Measurements from ENCODE around the gene ZNF19. TPM values are rescaled to one million over a fixed set of nuclear protein-coding genes. Genes with fewer than 3 reads are reported as not detected.

ZNF19 gene
- total and polyA plus RNA-seq, 9 of the 15 experiments (the other 6 are each of a cell fraction or from before 2014, with no cell fraction given), result 1.2 to 2.8 (median 1.8) TPM

- no peak for TF ChIP-seq PTBP1 (IDR thresholded peaks at IDR 0.05; ENCODE audit: low read depth, low read length)
- no peak for TF ChIP-seq TAL1 (IDR thresholded peaks at IDR 0.05)
- no peak for TF ChIP-seq PRPF4 (IDR thresholded peaks at IDR 0.05; ENCODE audit: insufficient read depth, low read depth, low read length, poor library complexity, severe bottlenecking)
- TF ChIP-seq SAP30 (IDR thresholded peaks at IDR 0.05; ENCODE audit: borderline replicate concordance, insufficient read depth, low read depth, low read length, poor library complexity, severe bottlenecking), result no peak
- no peak for TF ChIP-seq MIER1 (IDR thresholded peaks at IDR 0.05; ENCODE audit: low read depth)
- no peak for TF ChIP-seq ZBED1 (IDR thresholded peaks at IDR 0.05)
- no peak for TF ChIP-seq THAP12 (CRISPR knock-in tag; IDR thresholded peaks at IDR 0.05)
- TF ChIP-seq HDAC8 (tag; IDR thresholded peaks at IDR 0.05), result no peak
- no peak for TF ChIP-seq RBBP5 (IDR thresholded peaks at IDR 0.05; ENCODE audit: borderline replicate concordance, insufficient read depth, low read length, poor library complexity, severe bottlenecking)
- no peak for TF ChIP-seq ZNF232 (CRISPR knock-in tag; IDR thresholded peaks at IDR 0.05)
- TF ChIP-seq YY1 (IDR thresholded peaks at IDR 0.05; ENCODE audit: borderline replicate concordance in 1 of 3, control insufficient read depth in 1 of 3, extremely low read depth in 1 of 3, insufficient read depth in 3 of 3, insufficient read length in 1 of 3, insufficient replicate concordance in 2 of 3, low read depth in 1 of 3, low read length in 2 of 3), result no peak
- TF ChIP-seq ZNF717 (CRISPR knock-in tag; IDR thresholded peaks at IDR 0.05), result no peak
Observed at GRCh38 chr16:71431991-71432390, 57.1 kb downstream of the ZNF19 start.

More at GRCh38 chr16:71431991-71432390, 57.1 kb downstream of the ZNF19 start:
- no peak overlapping the region for H3K4me3 ChIP-seq
- no peak overlapping the region for H3K9ac ChIP-seq (ENCODE audit: insufficient read depth in 1 of 2, low read depth in 2 of 2, low read length in 2 of 2)
- ATAC-seq (no peak), DNase-seq (ENCODE audit: extremely low read depth in 1 of 4, low spot score in 3 of 4) (no peak), FAIRE-seq (no peak)
- H3K4me1 ChIP-seq (replicated peaks in 1 of 2; ENCODE audit: control insufficient read depth in 2 of 2, insufficient read depth in 2 of 2, low read length in 2 of 2), result peaks cover 12 to 18% of the 10 kb centered on the region in 2 experiments; a peak in 4 of 5 replicates
- no peak overlapping the region for H3K4me2 ChIP-seq (ENCODE audit: insufficient read depth, low read length)
- POLR2A ChIA-PET, result interaction anchor here (0.7 kb wide), 1 partner anchor 24 kb away, joined by 3 read pairs; no protein-coding TSS in a partner anchor
- H3K9me3 ChIP-seq (replicated peaks; ENCODE audit: control insufficient read depth, insufficient read depth, low read depth, low read length), result no peaks in the 10 kb centered on the region
- in situ Hi-C loops (cut with MboI), result no loop called here
- H3K9me1 ChIP-seq (ENCODE audit: control insufficient read depth, insufficient read depth, low read length), result peaks cover 3% of the 10 kb centered on the region
- intact Hi-C loops (cut with micrococcal nuclease), result loop anchor here (5.0 kb wide), 1 partner anchor 65 kb away; no protein-coding TSS in a partner anchor
- no peak overlapping the region for H2AFZ ChIP-seq (ENCODE audit: low read depth, low read length)
- CTCF ChIA-PET (ENCODE audit: low intra/inter-chr PET ratio), result no interaction called here
- no peaks in the 10 kb centered on the region for H3K36me3 ChIP-seq (ENCODE audit: control insufficient read depth, insufficient read depth, low read length)
- H3K27me3 ChIP-seq (ENCODE audit: control insufficient read depth in 2 of 2, insufficient read depth in 2 of 2, low read length in 2 of 2), result peaks cover 7 to 51% of the 10 kb centered on the region in 2 experiments; a peak in 4 of 5 replicates
- no TSS peak for BruUV-seq (replicated peaks)
- WGBS (ENCODE audit: insufficient coverage, low coverage, missing lambda C conversion rate), result 53% methylated on average over 7 of the region's 9 CpGs
- H4K20me1 ChIP-seq (replicated peaks; ENCODE audit: control insufficient read depth, insufficient read depth, low read length), result 0 out of 2 replicates have a peak, but pooled peaks cover 3% of the 10 kb centered on the region
- no peaks in the 10 kb centered on the region for H3K79me2 ChIP-seq (ENCODE audit: control insufficient read depth, insufficient read depth, low read length)
- no peak overlapping the region for H3K27ac ChIP-seq (ENCODE audit: extremely low read depth, low read depth, low read length)
